DND-41 (cell line): ENCODE measurements around the gene DCLK1.

Experiments
- ATAC-seq: fragments of 200-7000 bp; cut with Tn5 transposase; 3 replicates; pipeline ENCODE4 v1.9.1; 2021; ENCODE audit warnings: low read depth; ENCODE audit not compliant: insufficient read depth
- DNase-seq: peaks from one replicate; pipeline ENCODE4 v3.0.0-alpha.2; 2020
- H2AFZ ChIP-seq: 2 replicates; pipeline ENCODE4 v1.6.0; 2012; ENCODE audit warnings: low read depth, low read length
- H3K27ac ChIP-seq: 2 replicates; pipeline ENCODE4 v1.5.1; 2012; ENCODE audit warnings: low read length, inconsistent platforms
- H3K27me3 ChIP-seq: fragments of 200-600 bp; sonication (generic); 2 replicates; pipeline ENCODE4 v1.6.0; 2012; ENCODE audit warnings: low read length, mild to moderate bottlenecking, inconsistent platforms; ENCODE audit not compliant: insufficient read depth, poor library complexity
- H3K36me3 ChIP-seq: 2 replicates; pipeline ENCODE4 v1.5.1; 2012; ENCODE audit warnings: low read length, inconsistent platforms; ENCODE audit not compliant: insufficient read depth
- H3K4me1 ChIP-seq: 2 replicates; pipeline ENCODE4 v1.5.1; 2012; ENCODE audit warnings: mild to moderate bottlenecking, low read length; ENCODE audit not compliant: insufficient read depth
- H3K4me2 ChIP-seq: 2 replicates; pipeline ENCODE4 v1.6.0; 2012; ENCODE audit warnings: mild to moderate bottlenecking, moderate library complexity, low read length, inconsistent platforms; ENCODE audit not compliant: insufficient read depth
- H3K4me3 ChIP-seq, 2 experiments: fragments of 200-600 bp in 1 of 2; shearing (Covaris generic) in 1 of 2; 2 replicates each; pipeline ENCODE4 v1.5.1; 2012 to 2016; ENCODE audit warnings: inconsistent platforms in 2 of 2, low read length in 2 of 2, mild to moderate bottlenecking in 2 of 2, low read depth in 1 of 2, moderate library complexity in 1 of 2
- H3K79me2 ChIP-seq: 2 replicates; pipeline ENCODE4 v1.6.0; 2012; ENCODE audit warnings: low read length, inconsistent platforms; ENCODE audit not compliant: insufficient read depth
- H3K9ac ChIP-seq: 2 replicates; pipeline ENCODE4 v1.6.0; 2012; ENCODE audit warnings: low read depth, mild to moderate bottlenecking, inconsistent platforms, low read length, moderate library complexity
- H3K9me3 ChIP-seq: 2 replicates; pipeline ENCODE4 v1.5.1; 2012; ENCODE audit warnings: low read length, moderate library complexity, mild to moderate bottlenecking, inconsistent platforms; ENCODE audit not compliant: insufficient read depth, severe bottlenecking
- H4K20me1 ChIP-seq: 2 replicates; pipeline ENCODE4 v1.6.0; 2012; ENCODE audit warnings: low read length; ENCODE audit not compliant: insufficient read depth
- CTCF ChIP-seq: IDR thresholded peaks from 2 replicates; pipeline ENCODE4 v1.5.1; 2012; ENCODE audit warnings: borderline replicate concordance, low read length, moderate library complexity, mild to moderate bottlenecking; ENCODE audit not compliant: poor library complexity, severe bottlenecking; ENCODE audit errors: extremely low read depth
- EZH2 ChIP-seq: IDR thresholded peaks from 3 replicates; pipeline ENCODE4 v1.6.1; 2012; ENCODE audit warnings: borderline replicate concordance, low read depth, mild to moderate bottlenecking, moderate library complexity, low read length, inconsistent platforms; ENCODE audit not compliant: severe bottlenecking

DCLK1 gene

GRCh38 chr13:36147330-36147729 is 16.1 kb upstream of the DCLK1 start:
- Histone ChIP-seq H3K9ac (no peak overlapping the region), H4K20me1 (no peaks in the 10 kb centered on the region), H3K9me3 (no peaks in the 10 kb centered on the region), H3K27me3 (no peaks in the 10 kb centered on the region), H3K27ac (no peak overlapping the region), H2AFZ (no peak overlapping the region), H3K4me2 (no peak overlapping the region), H3K4me3 (no peak overlapping the region), H3K79me2 (no peaks in the 10 kb centered on the region), H3K36me3 (no peaks in the 10 kb centered on the region), H3K4me1 (no peaks in the 10 kb centered on the region)
- ATAC-seq (no peak), DNase-seq (no peak)
- TF ChIP-seq EZH2 (no peak), CTCF (no peak)

DNA sequence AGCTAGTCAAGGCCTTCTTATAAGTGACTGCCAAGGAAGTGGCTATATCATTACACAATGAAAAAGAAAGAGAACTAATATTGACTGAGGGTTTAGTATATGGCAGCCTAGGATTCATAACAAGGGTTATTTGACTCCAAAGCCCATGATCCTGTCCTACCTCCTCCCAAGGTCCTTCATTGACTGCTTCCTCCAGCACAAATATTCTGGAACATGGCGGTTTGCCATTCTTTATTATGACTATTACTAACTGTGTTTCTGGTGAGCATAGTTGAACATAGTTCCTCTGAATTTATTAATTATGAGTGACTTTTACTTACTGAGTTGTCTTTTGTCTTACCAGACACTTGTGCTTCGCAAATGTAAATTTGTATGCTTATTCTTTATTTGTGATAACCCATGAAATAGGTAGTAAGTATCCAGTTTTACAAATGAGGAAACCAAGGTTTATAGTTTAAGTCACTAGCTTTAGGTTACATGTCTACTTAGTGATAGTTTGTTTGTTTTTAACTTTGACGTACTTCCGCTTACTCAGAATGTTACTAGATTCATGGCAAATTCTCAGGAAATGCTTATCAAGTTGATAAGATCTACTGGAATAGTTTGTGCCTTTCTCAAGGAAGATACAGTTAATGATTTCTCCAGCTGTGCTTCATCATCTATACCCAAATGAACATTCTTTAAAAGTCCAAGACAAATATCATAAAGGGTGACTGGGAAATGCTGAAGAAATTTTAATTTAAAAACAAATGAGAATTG is 15.5 kb upstream of the DCLK1 start:
- TF ChIP-seq CTCF (no peak), EZH2 (no peak)
- ATAC-seq (no peak), DNase-seq (no peak)
- Histone ChIP-seq H3K36me3 (no peaks in the 10 kb centered on the region), H3K4me1 (no peaks in the 10 kb centered on the region), H3K4me3 (no peak overlapping the region), H2AFZ (no peak overlapping the region), H3K9ac (no peak overlapping the region), H4K20me1 (no peaks in the 10 kb centered on the region), H3K4me2 (no peak overlapping the region), H3K9me3 (no peaks in the 10 kb centered on the region), H3K79me2 (no peaks in the 10 kb centered on the region), H3K27me3 (no peaks in the 10 kb centered on the region), H3K27ac (no peak overlapping the region)

DNA sequence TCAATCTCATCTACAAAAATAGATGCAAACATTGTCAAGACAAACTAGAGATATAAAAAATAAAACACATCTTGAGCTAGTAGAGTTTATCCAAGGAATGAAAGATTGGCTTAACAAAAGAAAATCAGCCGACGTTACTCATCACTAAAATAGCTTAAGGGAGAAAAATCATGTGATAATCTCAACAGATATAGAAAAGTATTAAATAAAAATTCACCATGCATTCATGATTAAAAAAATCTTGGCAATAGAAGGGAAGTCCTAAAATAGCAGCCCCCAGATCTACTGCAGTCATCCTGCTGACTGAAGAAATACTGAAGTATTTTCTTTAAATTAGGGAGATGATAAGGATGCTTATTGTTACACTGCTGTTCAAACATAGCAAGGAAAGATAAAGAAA is 12.6 kb upstream of the DCLK1 start:
- no peak overlapping the region for H3K4me2 ChIP-seq
- no peaks in the 10 kb centered on the region for H3K4me1 ChIP-seq
- no peaks in the 10 kb centered on the region for H3K9me3 ChIP-seq
- no peaks in the 10 kb centered on the region for H3K79me2 ChIP-seq
- ATAC-seq (no peak), DNase-seq (no peak)
- no peak overlapping the region for H3K9ac ChIP-seq
- no peak overlapping the region for H3K4me3 ChIP-seq
- no peaks in the 10 kb centered on the region for H3K36me3 ChIP-seq
- H3K27ac ChIP-seq: no peak overlapping the region
- no peaks in the 10 kb centered on the region for H4K20me1 ChIP-seq
- H2AFZ ChIP-seq: no peak overlapping the region
- H3K27me3 ChIP-seq: no peaks in the 10 kb centered on the region
- TF ChIP-seq EZH2: no peak

DNA sequence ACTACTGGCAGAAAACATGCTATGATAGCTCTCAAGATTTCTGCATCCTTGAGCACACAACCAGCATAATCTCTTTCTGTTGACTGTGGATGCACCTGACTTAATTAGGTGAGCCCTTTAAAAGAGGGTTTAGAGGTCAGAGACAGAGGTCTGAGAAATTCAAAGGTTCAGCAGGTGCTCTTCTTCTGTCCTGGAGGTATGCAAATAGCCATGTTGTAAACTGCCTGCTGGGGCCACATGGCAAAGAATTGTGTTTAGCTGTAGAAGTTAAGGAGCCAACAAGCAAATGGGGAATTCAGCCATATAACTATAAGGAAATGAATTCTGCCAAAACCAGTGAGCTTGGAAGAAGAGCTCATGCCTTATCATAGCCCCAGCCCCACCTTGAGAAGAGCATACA is 11.6 kb upstream of the DCLK1 start:
- H3K27ac ChIP-seq: no peak overlapping the region
- no peak for DNase-seq
- H3K4me1 ChIP-seq: no peaks in the 10 kb centered on the region
- H3K36me3 ChIP-seq: no peaks in the 10 kb centered on the region
- H3K27me3 ChIP-seq: no peaks in the 10 kb centered on the region
- H3K9me3 ChIP-seq: no peaks in the 10 kb centered on the region
- no peak overlapping the region for H3K4me2 ChIP-seq
- no peaks in the 10 kb centered on the region for H3K79me2 ChIP-seq
- H3K9ac ChIP-seq: no peak overlapping the region
- no peaks in the 10 kb centered on the region for H4K20me1 ChIP-seq
- TF ChIP-seq CTCF: no peak
- no peak for TF ChIP-seq EZH2
- no peak overlapping the region for H2AFZ ChIP-seq
- no peak overlapping the region for H3K4me3 ChIP-seq
- no peak for ATAC-seq
